ENCODE results near the gene BCLAF3. TPM values are rescaled to one million over a fixed set of nuclear protein-coding genes. Genes with fewer than 3 reads are reported as not detected.

BCLAF3 gene
- 8.3 TPM for polyA plus RNA-seq (ENCODE audit: insufficient read length)

DNA sequence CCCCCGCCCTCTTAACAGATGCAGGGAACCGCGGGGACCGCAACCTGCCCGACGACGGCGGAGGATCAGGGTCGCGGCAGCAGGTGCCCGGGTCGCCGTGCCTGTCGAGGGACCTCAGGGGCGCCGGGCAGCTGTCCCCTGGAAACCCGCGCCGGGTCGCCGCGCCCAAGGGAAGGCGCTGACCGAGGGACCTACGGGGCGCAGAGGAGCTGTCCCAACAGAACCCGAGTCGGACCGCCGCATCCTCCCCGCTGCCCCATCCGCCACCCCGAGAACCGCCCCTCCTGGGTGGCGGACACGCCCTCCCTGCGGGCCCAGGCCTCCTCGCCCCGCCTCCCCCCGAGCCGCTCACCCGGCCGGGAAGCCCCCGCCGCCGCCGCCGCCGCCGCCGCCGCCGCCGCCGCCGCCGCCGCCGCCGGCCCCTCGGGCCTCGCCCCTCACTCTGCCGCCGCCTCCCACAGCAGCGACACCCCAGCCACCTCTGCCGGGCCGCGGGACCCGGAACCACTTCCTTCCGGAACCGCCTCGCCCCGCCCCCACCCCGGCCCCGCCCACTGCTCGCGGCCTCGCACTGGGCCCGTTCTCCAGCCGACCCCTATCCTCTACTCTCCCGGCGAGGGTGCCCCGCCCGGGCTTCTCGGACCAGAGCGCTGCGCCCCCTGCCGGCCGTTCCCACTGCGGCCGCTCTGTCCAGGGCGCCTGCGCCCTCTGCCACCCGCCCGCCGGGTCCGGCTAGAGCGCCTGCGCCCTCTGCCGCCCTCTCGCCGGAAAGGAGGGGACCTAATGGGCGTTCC, at the start of gene BCLAF3:
TSS of gene BCLAF3 (minus strand) at position 506 of the 794 bp plus-strand sequence. CDS start 20,797 bp downstream, outside the sequence.
- peak; percentile 89 for DNase-seq

DNA sequence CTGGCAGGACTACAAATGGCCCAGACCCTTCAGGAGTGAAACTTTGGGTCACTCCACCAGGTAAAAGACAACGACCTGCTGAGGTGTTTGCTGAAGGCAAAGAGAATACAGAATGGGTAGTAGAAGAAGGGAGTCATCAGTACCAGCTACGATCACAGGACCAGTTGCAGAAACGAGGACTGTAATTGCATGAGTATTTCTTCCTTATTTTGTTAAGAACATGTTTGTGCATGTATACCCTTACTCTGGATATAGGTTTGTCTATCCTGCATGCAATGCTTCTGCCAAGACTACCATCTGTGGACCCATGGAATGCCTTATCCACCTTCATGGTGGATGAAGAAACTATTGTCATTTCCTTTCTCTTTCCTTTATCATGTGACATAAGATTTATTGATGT, 48.1 kb upstream of the BCLAF3 start:
- DNase-seq: no peak

DNA sequence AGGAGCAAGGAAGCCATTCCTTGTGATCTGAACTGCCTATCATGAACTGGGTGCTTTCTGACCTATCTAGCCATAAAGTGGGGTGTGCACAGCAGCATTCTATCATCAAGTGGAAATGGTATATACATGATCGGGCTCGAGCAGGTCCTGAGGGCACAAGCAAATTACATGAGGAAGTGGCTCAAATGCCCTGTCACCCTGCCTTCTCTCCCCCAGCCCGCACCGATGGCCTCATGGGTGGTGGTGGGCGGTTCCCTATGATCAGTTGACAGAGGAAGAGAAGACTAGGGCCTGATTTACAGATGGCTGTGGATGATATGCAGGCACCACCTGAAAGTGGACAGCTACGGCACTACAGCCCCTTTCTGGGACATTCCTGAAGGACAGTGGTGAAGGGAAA, 46.3 kb upstream of the BCLAF3 start:
- DNase-seq: no peak

DNA sequence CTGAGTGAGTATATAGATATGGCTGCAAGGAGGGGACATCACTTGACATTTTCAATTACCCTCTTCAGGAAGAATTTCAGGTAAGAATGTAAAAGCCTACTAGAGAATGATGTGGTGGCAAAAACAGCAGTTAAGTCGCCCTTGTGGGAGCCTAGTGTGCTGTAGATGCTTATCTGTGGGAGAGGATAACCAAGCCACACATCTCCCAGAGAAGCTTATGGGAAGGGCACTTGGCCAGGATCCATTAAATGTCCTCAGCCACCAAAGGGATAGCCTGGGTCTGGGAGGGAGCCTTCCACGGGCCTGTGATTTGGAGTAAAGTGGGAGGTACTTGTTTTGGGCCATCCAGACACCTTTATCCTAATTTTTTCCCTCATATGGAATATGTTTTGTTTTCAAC, 41.3 kb upstream of the BCLAF3 start:
- no peak for DNase-seq

DNA sequence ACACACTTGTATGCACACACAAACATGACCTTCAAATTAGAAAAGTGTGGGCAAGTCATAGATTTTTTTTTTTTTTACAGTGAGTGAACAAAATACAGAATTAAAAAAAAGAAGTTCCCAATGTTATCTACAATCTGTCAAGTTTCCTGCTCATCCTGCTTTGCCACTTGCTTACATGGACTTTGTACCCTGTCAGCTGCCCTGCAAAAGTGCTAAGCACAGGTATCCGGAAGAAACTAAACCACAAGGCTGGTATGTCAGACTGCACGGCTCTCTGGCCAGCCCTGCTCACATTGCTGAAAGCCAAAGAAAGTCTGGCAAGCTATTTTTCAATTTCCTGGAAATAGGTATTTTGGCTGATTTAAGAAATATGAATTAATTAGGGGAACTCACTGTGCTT, 38.9 kb upstream of the BCLAF3 start:
- no peak for DNase-seq

DNA sequence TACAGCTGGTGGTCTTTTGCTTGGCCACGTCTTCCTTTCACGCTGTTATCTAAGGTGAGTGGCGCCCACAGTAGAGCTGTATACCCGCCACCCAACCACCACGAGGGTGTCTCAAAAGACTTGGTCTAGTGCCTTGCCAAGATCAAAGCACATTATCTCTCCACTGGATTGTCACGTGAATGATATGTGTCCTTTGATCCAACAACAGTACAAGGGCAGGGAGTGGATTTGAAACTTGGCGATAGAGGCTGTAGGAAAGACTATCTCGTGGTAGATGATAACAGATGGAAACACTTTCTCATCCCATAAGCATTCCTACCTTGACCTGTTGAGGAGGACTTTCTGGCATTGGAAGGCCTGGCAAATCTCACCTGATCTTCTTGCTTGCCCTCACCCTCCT, 37.7 kb upstream of the BCLAF3 start:
- DNase-seq: no peak

DNA sequence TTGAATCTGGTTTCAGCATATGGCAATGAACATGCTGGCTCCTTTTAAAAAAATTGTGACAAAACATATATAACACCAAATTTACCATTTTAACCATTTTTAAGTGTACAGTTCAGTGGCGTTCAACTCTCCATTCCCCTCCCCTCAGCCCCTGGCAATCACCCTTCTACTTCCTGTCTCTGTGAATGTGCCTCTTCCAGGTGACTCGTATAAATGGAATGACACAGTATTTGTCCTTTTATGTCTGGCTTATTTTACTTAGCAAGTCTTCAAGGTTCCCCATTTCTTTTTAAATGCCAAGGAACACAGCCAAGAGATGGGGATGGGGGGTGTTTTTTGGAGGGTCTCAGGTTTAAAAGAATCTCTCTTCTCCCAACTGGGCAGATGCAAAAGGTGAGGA, 35.4 kb upstream of the BCLAF3 start:
- no peak for DNase-seq

DNA sequence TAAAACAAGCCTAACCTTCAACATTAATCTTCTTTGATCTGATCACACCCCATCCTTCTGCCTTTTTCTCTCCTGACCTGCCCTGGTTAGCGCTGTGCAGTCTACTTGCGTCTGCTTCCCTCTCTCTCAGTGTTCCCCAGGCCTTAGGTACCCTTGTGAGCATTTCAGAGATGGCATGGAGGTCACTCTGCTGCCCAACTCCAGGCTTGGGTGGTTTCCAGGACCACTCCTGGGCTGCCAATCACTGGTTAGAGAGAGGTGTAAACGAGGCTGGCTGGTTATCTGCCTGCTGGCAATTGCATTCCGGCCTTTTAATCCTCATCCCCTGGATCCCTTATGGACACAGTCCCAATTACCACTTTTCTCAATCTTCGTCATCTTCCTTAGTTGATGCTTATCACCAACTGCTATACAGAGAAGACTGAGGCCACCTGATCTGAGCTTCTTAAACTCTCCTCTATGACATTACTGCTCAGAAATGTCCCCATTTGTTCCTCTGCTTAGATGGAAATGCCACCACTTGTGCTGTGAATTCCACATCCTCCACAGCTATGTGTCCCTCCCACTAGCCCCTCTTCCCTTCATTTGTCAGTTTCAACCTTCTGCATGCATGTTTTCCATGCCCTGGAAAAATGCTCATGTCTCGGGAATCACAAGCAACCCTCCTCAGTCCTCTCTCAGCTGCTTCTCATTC, 29.0 kb upstream of the BCLAF3 start:
- no peak for DNase-seq

DNA sequence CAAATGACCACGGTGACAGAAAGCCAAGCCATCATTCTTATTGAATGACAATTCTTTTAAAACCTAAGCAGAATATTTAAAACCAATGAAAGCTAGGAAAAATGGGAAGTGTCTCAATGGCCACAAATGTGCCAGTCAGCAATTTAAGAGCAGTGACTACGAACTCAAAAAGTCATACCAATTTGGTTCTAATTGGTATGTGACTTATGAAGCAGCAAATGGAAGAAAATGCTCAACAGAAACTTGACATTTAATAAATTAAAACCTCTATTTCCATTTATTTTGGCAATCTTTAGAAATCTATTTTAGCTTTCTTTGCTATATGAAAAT, 25.7 kb upstream of the BCLAF3 start:
- no peak for DNase-seq

DNA sequence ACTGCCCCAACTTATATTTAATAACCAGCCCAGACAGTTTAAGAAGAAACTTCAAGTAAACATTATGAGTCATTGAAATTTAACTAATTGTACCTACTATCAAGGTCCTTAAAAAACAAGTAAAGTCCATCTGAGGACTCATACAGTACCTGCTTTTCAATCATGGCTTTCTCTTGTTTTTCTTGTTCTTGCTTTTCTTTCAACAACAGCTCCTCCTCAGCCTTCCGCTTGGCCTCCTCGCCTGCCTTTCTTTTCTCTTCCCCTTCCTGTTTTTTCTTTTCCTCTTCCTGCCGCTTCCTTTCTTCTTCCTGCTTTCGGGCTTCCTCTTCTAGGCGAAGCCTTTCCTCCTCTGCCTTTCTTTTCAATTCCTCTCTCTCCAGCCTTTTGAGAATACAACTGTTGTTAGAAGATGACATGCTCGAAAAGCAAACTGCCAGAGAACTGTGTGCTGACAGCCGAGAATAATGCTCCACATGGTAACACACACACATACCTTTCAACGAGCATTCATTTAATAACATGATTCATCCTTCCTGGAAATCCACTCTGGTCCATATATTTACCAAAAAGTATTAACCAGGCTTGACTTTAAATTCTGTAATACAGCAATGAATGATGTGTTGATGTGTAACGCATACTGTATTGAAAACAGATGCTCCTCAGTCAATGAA, 25.2 kb upstream of the BCLAF3 start:
- DNase-seq: peak; percentile 19

DNA sequence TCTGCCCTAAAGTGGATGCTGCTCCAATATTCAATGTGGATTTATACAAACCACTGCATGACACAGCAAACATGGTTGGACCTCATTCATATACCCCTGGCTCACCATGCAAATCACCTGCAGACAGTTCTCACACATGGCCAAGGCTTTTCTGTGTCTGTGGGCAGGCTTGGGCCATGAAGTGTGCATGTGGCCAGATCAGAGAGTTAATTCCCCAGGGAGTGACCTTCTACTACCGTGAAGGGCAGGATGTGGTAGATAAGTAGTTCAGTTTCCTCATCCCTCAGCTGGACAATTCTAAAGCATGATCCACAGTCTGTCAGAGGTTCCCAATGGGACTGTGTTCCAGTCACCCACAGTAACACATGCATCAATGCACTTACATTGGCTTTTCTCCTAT, 24.6 kb upstream of the BCLAF3 start:
- DNase-seq: no peak

DNA sequence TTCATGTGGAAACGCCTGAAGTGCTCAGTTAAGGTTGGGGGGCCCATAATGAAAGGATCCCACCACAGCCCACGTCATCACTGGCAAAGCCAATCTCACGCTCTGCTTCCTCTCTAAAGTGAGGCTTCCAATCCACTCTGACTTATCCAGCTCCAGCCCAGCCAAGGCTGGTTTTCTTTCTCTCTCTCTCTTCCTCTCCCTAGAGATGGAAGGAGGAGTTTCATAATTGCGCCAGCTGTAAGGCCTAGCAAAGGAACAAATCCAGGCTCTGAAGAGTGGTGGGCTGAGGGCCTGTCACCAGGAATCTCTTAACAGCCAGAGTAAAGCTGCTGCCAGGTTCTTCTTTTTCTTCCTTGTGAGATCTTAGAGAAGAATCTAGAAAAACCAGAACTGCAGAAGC, 20.7 kb upstream of the BCLAF3 start:
- no peak for DNase-seq

DNA sequence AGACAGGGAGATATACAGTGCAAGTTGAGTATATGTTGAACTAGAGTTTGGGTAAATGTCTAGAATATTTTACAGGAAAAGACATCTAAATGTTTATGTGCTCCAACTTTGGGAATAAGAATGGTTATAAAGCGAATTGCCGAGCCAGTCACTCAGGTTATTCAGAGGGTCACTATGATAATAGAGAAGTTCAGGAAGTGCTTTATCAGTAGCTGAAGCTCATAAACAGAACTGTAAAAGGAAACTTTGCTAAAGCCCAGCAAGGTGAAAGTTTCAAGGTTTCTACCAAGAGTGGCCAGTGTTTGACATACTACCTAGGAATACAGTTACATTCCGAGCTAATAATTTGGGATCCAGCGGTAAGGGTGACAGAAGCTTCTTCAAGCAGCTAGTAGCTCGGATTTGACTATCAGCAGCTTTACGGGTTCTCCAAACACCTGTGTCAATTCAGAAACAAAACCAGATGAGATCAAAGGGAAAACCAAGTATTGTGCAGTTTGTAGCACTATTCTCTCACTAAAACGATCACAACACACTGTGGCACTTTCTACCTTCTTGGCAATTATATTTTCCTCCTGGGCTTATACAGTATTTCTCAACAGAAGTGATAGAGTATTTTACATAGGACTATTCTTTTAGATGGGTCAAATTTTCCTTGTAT, 17.2 kb upstream of the BCLAF3 start:
- DNase-seq: no peak

DNA sequence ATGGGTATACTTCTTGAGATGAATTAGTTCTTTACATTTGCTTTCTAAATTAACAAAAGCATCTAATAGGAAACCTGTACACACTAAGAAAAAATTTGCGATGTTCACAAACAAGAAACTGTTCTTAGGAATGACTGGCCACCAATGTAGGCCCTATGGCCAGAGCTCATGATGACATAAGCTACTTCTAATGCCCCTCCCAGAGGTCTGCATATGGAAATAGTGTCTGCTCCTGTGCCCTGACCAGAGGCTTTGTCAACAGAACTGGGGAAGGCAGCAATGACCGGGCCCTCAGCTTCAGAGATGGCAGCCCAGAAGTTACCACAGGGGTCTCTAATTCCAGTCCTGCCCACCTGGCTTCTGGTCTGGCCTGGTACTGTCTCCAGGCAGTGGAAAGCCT, 15.0 kb upstream of the BCLAF3 start:
- no peak for DNase-seq

DNA sequence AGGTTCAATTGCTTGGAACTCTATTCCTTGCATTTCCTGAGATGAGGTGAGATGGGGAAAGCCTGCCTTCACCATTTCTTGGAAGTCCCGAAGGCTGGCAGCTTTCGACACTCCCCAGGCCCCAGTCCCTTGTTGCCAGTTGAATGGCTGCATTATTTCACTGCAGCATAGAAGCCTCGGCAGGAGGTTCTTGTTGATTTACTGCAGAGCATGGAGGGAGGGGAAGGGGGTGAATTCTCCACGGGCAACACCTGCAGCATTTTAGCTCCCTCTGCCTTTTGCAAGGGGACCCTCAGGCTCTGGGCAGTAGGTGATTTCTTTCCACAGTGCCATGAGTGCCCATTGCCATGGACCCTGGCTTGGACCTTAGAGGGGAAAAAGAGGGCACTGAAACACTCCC, 10.7 kb upstream of the BCLAF3 start:
- DNase-seq: no peak

DNA sequence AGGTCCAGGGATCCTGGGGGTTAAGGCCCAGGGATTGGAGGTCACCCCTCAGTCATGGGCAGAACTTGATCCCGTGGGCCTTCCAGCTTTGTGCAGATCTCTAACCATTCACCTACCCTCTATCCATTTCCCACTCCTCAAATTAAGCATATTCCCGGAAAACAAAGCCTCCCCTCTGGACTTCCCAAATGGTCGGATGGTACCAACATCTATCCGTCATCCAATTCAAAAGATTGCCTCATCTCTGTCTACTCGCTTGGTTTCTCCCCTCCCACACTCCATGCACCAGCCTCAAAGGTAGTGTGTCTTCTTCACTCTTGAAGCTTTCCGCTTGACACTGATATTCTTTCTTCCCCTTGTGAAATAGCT, 473 bp upstream of the BCLAF3 start:
- no peak for DNase-seq

DNA sequence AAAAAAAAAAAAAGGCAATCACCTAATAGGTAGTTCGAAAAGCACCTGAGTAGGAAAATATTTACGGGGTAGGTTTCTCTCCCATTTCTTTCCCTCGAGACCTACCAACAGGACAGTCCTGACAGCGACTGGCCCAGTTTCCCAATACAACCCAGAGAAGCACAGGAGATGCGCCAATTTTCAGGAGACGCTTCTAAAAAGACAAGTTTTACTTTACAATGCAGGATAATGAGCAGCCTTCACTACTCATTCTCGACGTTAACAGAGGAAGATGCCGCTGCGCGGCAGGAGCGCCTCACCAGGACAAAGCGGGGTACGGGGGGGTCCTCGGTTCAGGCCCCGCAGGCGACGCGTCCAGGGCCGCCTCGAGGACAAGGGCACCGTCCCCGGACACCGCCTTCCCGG, 708 bp downstream of the BCLAF3 start:
- DNase-seq: no peak

DNA sequence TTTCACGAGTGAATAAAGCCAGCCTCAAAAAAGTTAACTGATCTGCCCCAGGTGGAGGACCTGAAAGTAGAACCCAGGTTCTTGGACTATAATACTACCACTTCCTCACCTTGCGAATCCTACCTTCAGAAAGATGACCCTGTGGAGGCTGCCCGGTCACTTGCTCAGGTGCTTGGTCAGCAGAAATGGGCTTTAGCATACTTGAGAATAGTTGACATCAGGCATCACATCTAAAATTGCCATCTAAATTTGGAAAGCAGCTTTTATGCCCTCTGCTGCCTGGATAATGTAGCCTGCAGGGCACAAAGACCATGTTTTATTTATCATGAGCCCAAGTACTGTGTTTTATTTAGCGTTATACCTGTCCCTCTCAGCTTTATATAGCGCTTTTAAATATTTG, 3.0 kb downstream of the BCLAF3 start:
- no peak for DNase-seq

DNA sequence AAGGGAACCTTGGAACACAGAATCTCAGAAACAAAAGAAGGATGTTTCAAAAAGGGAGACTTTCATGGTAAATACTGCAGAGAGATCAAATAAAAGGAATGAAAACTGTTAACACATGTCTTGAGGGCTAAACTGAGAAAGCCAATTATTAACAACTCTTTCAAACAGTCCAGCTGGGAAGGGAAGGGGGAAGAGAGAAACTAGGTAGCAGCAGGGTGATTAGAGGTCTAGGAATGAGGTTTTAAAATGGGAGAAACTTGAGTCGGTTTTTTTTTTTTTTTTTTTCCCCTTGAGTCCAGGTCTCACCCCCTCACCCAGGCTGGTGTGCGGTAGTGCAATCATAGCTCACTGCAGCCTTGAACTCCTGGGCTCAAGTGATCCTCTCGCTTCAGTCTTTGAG, 4.3 kb downstream of the BCLAF3 start:
- no peak for DNase-seq

DNA sequence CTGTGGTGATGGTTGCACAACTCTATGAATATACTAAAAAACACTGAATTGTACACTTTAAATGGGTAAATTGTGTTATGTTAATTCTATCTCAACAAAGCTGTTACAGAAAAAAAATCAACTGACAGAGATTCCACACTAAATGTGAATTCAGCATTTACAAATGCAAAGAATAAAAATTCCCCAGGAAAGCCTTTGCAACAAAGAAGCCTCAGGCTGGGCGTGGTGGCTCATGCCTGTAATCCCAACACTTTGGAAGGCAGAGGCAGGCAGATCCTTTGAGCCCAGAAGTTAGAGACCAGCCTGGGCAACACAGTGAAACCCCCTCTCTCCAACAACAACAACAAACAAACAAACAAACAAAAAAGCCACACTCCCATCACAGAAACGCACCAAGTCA, 8.9 kb downstream of the BCLAF3 start:
- no peak for DNase-seq

DNA sequence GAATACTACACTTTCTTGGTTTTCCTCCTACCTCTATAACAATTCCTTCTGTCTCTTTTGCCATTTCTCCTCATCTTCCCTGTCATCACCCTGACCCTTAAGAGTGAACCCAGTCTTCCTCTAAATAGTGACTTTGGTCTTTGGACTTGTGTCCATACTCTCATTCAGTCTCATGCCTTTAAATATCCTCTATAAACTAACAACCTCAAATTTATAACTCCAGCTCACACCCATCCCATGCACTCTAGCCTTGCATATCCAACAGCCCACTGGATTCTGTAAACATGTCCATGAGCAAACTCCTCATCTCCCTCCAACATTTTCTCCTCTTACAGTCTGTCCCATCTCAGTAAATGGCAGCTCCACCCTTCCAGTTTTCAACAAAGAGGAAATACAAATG, 15.0 kb downstream of the BCLAF3 start:
- no peak for DNase-seq

DNA sequence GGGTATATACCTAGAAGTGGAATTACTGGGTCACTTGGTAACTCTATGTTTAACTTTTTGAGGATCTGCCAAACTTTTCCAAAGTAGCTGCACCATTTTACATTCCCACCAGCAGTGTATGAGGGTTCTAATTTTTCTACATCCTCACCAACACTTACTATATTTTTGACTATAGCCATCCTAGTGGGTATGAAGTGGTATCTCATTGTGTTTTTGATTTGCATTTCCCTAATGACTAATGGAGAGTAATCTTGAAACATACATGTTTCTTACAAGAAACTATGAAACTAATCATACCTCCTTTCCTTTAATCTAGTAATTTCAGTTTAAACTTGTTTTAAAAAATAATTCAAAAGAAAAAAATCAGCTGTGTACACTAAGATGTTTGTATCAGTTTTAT, 17.9 kb downstream of the BCLAF3 start:
- no peak for DNase-seq

DNA sequence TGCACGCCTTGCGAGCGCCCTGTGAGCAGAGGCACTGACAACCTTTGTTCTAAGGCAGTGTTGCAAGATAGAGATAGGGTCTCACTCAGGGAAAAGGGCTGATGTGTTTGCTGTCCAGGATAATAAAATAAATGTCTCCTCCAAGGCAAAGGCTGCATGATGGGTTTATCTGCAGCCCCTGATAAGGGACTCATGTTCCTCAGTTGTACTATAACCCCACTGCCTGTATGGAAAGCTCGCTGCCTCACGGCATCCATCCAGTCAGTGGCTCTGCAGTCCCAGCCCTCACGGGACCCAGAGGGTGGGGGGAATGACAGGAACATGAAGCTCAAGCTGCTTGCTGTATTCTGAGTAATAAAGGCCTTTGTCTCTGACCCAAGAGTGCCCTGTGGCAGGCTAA, 22.6 kb downstream of the BCLAF3 start:
- DNase-seq: no peak

All from hindlimb muscle (tissue), 1 donor.